Measurements from ENCODE around the gene HSPB6. TPM values are rescaled to one million over a fixed set of nuclear protein-coding genes. Genes with fewer than 3 reads are reported as not detected.

Gene HSPB6
- total and polyA plus RNA-seq, 2 of the 8 experiments (the other 6 are each of a cell fraction or from before 2014, with no cell fraction given) = 0.91 TPM; not detected in 1

DNA sequence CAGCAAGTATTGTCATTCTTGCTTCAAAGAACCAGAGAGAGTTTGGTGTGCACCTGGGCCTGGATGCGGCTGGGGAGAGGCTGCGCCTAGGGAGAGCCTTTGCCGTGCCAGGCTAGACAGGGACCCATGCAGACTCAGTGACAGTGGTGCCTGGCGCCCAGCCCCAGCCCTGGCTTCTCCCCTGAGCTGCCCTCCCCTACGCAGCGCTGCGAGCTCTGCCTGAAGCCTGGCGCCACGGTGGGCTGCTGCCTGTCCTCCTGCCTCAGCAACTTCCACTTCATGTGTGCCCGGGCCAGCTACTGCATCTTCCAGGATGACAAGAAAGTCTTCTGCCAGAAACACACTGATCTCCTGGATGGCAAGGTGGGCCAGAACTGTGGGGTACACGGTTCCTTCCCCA, 27.1 kb downstream of the HSPB6 start:
- Histone ChIP-seq H3K27me3 (replicated peaks in 1 of 4; ENCODE audit: control insufficient read depth in 3 of 4, extremely low read depth in 1 of 4, insufficient read depth in 3 of 4, low read length in 3 of 4) (no peaks in the 10 kb centered on the region), H4K5ac (ENCODE audit: insufficient read length, low read depth, low read length) (no peak overlapping the region), H3K23me2 (ENCODE audit: low read depth, low read length) (no peaks in the 10 kb centered on the region), H2BK5ac (ENCODE audit: low read depth, low read length) (no peak overlapping the region), H3K4me1 (replicated peaks in 1 of 4; ENCODE audit: control insufficient read depth in 3 of 4, insufficient read depth in 4 of 4, low read length in 3 of 4) (no peaks in the 10 kb centered on the region), H3K4me2 (ENCODE audit: insufficient read depth in 1 of 2, low read depth in 2 of 2, low read length in 2 of 2) (no peak overlapping the region), H2AFZ (ENCODE audit: low read length) (no peak overlapping the region), H3K4me3 (ENCODE audit: extremely low read depth in 1 of 4, insufficient read depth in 2 of 4, low read depth in 3 of 4, low read length in 4 of 4) (no peak overlapping the region), H3K79me2 (ENCODE audit: control insufficient read depth in 1 of 2, insufficient read depth in 2 of 2, low read length in 2 of 2) (no peaks in the 10 kb centered on the region), H3K18ac (ENCODE audit: extremely low read depth, low read length) (no peak overlapping the region), H2AK5ac (ENCODE audit: low read depth, low read length) (no peak overlapping the region), H2BK20ac (ENCODE audit: low read length) (no peak overlapping the region), H3K14ac (ENCODE audit: insufficient read length) (no peak overlapping the region), H3K9me3 (ENCODE audit: insufficient read depth in 2 of 2, low read depth in 1 of 2, low read length in 1 of 2) (no peaks in the 10 kb centered on the region), H3K56ac (replicated peaks; ENCODE audit: insufficient read length, low read depth, low read length) (no peak overlapping the region), H3K79me1 (ENCODE audit: low read depth, low read length) (no peaks in the 10 kb centered on the region), H4K91ac (replicated peaks; ENCODE audit: insufficient read length, low read length) (no peak overlapping the region), H3K9ac (replicated peaks in 1 of 4; ENCODE audit: extremely low read depth in 1 of 4, low read depth in 3 of 4, low read length in 3 of 4) (no peak overlapping the region), H3K4ac (replicated peaks; ENCODE audit: insufficient read length, low read depth, low read length) (no peak overlapping the region), H3K36me3 (ENCODE audit: control insufficient read depth in 2 of 4, insufficient read depth in 4 of 4, low read length in 3 of 4) (peaks cover 33 to 73% (median 69%) of the 10 kb centered on the region in 4 experiments), H3K27ac (ENCODE audit: low read depth, low read length) (no peak overlapping the region), H2BK15ac (ENCODE audit: low read length) (no peak overlapping the region), H2BK120ac (replicated peaks; ENCODE audit: low read depth, low read length) (no peak overlapping the region), H3K23ac (ENCODE audit: insufficient read length) (no peak overlapping the region), H4K8ac (ENCODE audit: extremely low read depth, insufficient read depth, low read length) (no peak overlapping the region), H2BK12ac (ENCODE audit: low read depth, low read length) (no peak overlapping the region), H4K20me1 (replicated peaks in 1 of 2; ENCODE audit: control insufficient read depth in 1 of 2, insufficient read depth in 2 of 2, low read length in 2 of 2) (peaks cover 12 to 24% of the 10 kb centered on the region in 2 experiments)
- DNase-seq (ENCODE audit: low read depth in 1 of 2, low spot score in 2 of 2) = no peak
- CTCF ChIA-PET (ENCODE audit: partially characterized antibody) = interaction anchor here (0.5 to 11.8 kb wide), 4 partner anchors 8 to 232 kb away, joined by 3 to 80 read pairs (median 3); partner anchors contain the start of gene IGFLR1
- FAIRE-seq = no peak
- 83% methylated on average over 7 of the region's 11 CpGs; no CpG with 5 or more reads in 1 of the 2 experiments for WGBS, 2 experiments (ENCODE audit: extremely low coverage in 1 of 2, insufficient coverage in 1 of 2, insufficient read length in 1 of 2, insufficient replicate concordance in 2 of 2, low coverage in 1 of 2, low lambda C conversion rate in 2 of 2, missing lambda C conversion rate in 1 of 2)
- POLR2A ChIA-PET (ENCODE audit: partially characterized antibody) = interaction anchor here (1.0 to 3.4 kb wide), 2 partner anchors 10 to 11 kb away, joined by 4 to 14 read pairs; no protein-coding TSS in a partner anchor
- TF ChIP-seq ZNF274 (IDR thresholded peaks at IDR 0.05; ENCODE audit: borderline replicate concordance, extremely low read depth, low read length) (no peak), POLR2AphosphoS5 (IDR thresholded peaks at IDR 0.05; ENCODE audit: low read depth, low read length) (no peak), BCL11A (IDR thresholded peaks at IDR 0.05; ENCODE audit: low read depth in 2 of 2, low read length in 2 of 2) (no peak), RBBP5 (IDR thresholded peaks at IDR 0.05; ENCODE audit: borderline replicate concordance, low read depth, low read length) (no peak), SIN3A (conservative IDR thresholded peaks at IDR 0.05 in 1 of 2, IDR thresholded peaks at IDR 0.05 in 1 of 2; ENCODE audit: low read depth in 1 of 2, low read length in 2 of 2) (no peak), FOSL1 (IDR thresholded peaks at IDR 0.05; ENCODE audit: insufficient read depth, low read depth, low read length) (no peak), SIX5 (IDR thresholded peaks at IDR 0.05; ENCODE audit: low read depth, low read length) (no peak), KDM5A (IDR thresholded peaks at IDR 0.05; ENCODE audit: low read length) (no peak), EZH2 (IDR thresholded peaks at IDR 0.05; ENCODE audit: low read depth, low read length, severe bottlenecking) (no peak), BRCA1 (IDR thresholded peaks at IDR 0.05; ENCODE audit: low read depth, low read length) (no peak), CBX5 (IDR thresholded peaks at IDR 0.05; ENCODE audit: low read depth, low read length) (no peak)
- TF ChIP-seq, protein P1, sequence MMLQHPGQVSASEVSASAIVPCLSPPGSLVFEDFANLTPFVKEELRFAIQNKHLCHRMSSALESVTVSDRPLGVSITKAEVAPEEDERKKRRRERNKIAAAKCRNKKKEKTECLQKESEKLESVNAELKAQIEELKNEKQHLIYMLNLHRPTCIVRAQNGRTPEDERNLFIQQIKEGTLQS (IDR thresholded peaks at IDR 0.05; ENCODE audit: insufficient read depth, low read depth, low read length) = no peak
- TF ChIP-seq, protein P2, sequence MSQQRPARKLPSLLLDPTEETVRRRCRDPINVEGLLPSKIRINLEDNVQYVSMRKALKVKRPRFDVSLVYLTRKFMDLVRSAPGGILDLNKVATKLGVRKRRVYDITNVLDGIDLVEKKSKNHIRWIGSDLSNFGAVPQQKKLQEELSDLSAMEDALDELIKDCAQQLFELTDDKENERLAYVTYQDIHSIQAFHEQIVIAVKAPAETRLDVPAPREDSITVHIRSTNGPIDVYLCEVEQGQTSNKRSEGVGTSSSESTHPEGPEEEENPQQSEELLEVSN (IDR thresholded peaks at IDR 0.05) = no peak

Data from H1 (cell line).